ENCODE data around the gene PPFIA3. TPM values are rescaled to one million over a fixed set of nuclear protein-coding genes. Genes with fewer than 3 reads are reported as not detected.

The PPFIA3 gene
- total RNA-seq, 1 experiment from 2014 or later, result 19.1 TPM

GRCh38 chr19:49149652-49150105 lies 30.3 kb downstream of the PPFIA3 start:
- Histone ChIP-seq H3K79me1 (ENCODE audit: insufficient read depth, low read depth, low read length, poor library complexity, severe bottlenecking) (no peaks in the 10 kb centered on the region), H3K4me1 (ENCODE audit: insufficient read depth, low read length) (no peaks in the 10 kb centered on the region), H2BK20ac (ENCODE audit: low read depth, low read length, poor library complexity, severe bottlenecking) (no peak overlapping the region), H4K8ac (replicated peaks; ENCODE audit: insufficient read length, low read depth, low read length) (no peak overlapping the region), H3K14ac (ENCODE audit: insufficient read depth, low read length) (peak overlapping the region; percentile 23; the same call in 1 of the 2 replicates), H3T11ph (ENCODE audit: low read length) (no peak overlapping the region), H3K9ac (ENCODE audit: extremely low read depth, insufficient read length, low read length) (peak overlapping the region; percentile 32), H2BK120ac (ENCODE audit: low read depth, low read length, poor library complexity, severe bottlenecking) (no peak overlapping the region), H2BK12ac (ENCODE audit: insufficient read length, low read depth, low read length) (no peak overlapping the region), H3K18ac (ENCODE audit: insufficient read length, low read depth, low read length) (no peak overlapping the region), H3K23ac (ENCODE audit: insufficient read length, low read depth, low read length) (no peak overlapping the region), H4K91ac (ENCODE audit: insufficient read length, low read depth, low read length) (no peak overlapping the region), H3K23me2 (ENCODE audit: insufficient read length, low read depth, low read length, poor library complexity, severe bottlenecking) (peaks cover 17% of the 10 kb centered on the region), H3K27me3 (ENCODE audit: insufficient read depth, low read length) (no peaks in the 10 kb centered on the region; the same call in 1 of the 2 replicates), H2BK15ac (ENCODE audit: low read depth, low read length) (no peak overlapping the region), H3K9me3 (ENCODE audit: control insufficient read depth, low read depth, low read length) (no peaks in the 10 kb centered on the region), H3K4ac (ENCODE audit: low read depth, low read length) (no peak overlapping the region), H3K4me2 (ENCODE audit: insufficient read depth, insufficient read length, low read length) (peak overlapping the region; percentile 57), H3K56ac (ENCODE audit: insufficient read length, low read depth, low read length) (no peak overlapping the region), H4K5ac (ENCODE audit: insufficient read length, low read depth, low read length) (no peak overlapping the region), H4K20me1 (ENCODE audit: control insufficient read depth, insufficient read depth, insufficient read length) (no peaks in the 10 kb centered on the region), H2BK5ac (ENCODE audit: insufficient read length, low read length) (no peak overlapping the region), H3K79me2 (ENCODE audit: insufficient read depth, low read length) (no peaks in the 10 kb centered on the region), H2AK5ac (ENCODE audit: insufficient read length, low read length) (no peak overlapping the region), H2AFZ (ENCODE audit: low read length) (no peak overlapping the region), H3K27ac (ENCODE audit: insufficient read length, low read depth, low read length) (no peak overlapping the region)
- H3K27ac Mint-ChIP-seq, result peak overlapping the region; percentile 93 to 96 (median 94); a peak in 5 of 7 replicates
- peak; percentile 80 for DNase-seq
- H3K27me3 Mint-ChIP-seq (ENCODE audit: low read depth), result peaks cover 28% of the 10 kb centered on the region
- H3K4me3 Mint-ChIP-seq, result peak overlapping the region; percentile 87 to 96
- H3K36me3 Mint-ChIP-seq (ENCODE audit: insufficient read depth in 1 of 3, low read depth in 3 of 3), result peaks cover 0 to 12% (median 0%) of the 10 kb centered on the region in 3 experiments; a peak in 4 of 7 replicates
- no peak for TF ChIP-seq CTCF (conservative IDR thresholded peaks at IDR 0.05)
- peaks cover 21 to 48% of the 10 kb centered on the region in 2 experiments for H3K4me1 Mint-ChIP-seq
- WGBS (ENCODE audit: extremely low coverage, insufficient read length, low lambda C conversion rate), result no CpG with 5 or more reads among the region's 23 CpGs
- H3K9me3 Mint-ChIP-seq, result peaks cover 0 to 6% of the 10 kb centered on the region in 2 experiments; a peak in 2 of 5 replicates
